Type B pancreatic cell (in vitro differentiated cells): ENCODE results near the gene STXBP4. TPM values are rescaled to one million over a fixed set of nuclear protein-coding genes. Genes with fewer than 3 reads are reported as not detected.

Experiments
- DNase-seq: peaks from one replicate; pipeline ENCODE4 v3.0.0; 2021; ENCODE audit warnings: mixed read lengths; ENCODE audit not compliant: unreplicated experiment; ENCODE audit errors: extremely low spot score
- H3K27ac Mint-ChIP-seq: 2 replicates; pipeline ENCODE4 v1.8.0; 2021; ENCODE audit warnings: mild to moderate bottlenecking, mixed read lengths
- H3K27me3 Mint-ChIP-seq: 2 replicates; pipeline ENCODE4 v1.8.0; 2021; ENCODE audit warnings: mixed read lengths
- H3K36me3 Mint-ChIP-seq: 2 replicates; pipeline ENCODE4 v1.8.0; 2021; ENCODE audit warnings: mixed read lengths
- H3K4me1 Mint-ChIP-seq: one replicate; pipeline ENCODE4 v1.8.0; 2021; ENCODE audit warnings: mixed read lengths; ENCODE audit not compliant: unreplicated experiment
- H3K4me3 Mint-ChIP-seq: 2 replicates; pipeline ENCODE4 v1.8.0; 2021; ENCODE audit warnings: mild to moderate bottlenecking, mixed read lengths
- H3K9me3 Mint-ChIP-seq: 2 replicates; pipeline ENCODE4 v1.8.0; 2021; ENCODE audit warnings: mixed read lengths
- long read RNA-seq: library from polyadenylated mRNA; unstranded; transcript quantifications from one replicate; pipeline ENCODE4 v2.0.0, GENCODE V29; 2020
- total RNA-seq: library from RNA; stranded (reverse); gene quantifications from 2 replicates; pipeline ENCODE4 v1.2.1, GENCODE V29; 2021; ENCODE audit warnings: low replicate concordance
- TF ChIP-seq, protein P1 (sequence below): fragments of 200-600 bp; sonication (generic); conservative IDR thresholded peaks from 2 replicates; pipeline ENCODE4 v1.5.0; 2021; ENCODE audit warnings: antibody characterized with exemption, mild to moderate bottlenecking

The STXBP4 gene, protein sequence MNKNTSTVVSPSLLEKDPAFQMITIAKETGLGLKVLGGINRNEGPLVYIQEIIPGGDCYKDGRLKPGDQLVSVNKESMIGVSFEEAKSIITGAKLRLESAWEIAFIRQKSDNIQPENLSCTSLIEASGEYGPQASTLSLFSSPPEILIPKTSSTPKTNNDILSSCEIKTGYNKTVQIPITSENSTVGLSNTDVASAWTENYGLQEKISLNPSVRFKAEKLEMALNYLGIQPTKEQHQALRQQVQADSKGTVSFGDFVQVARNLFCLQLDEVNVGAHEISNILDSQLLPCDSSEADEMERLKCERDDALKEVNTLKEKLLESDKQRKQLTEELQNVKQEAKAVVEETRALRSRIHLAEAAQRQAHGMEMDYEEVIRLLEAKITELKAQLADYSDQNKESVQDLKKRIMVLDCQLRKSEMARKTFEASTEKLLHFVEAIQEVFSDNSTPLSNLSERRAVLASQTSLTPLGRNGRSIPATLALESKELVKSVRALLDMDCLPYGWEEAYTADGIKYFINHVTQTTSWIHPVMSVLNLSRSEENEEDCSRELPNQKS
- total RNA-seq = 14.6 and 23.7 TPM in 2 replicates
- long read RNA-seq, full-length matches to known transcripts = 8 of 23 reads
- long read RNA-seq, partial matches to known transcripts = 5 of 23 reads
- long read RNA-seq, other reads (novel, unspliced or antisense) = 10 of 23 reads

DNA sequence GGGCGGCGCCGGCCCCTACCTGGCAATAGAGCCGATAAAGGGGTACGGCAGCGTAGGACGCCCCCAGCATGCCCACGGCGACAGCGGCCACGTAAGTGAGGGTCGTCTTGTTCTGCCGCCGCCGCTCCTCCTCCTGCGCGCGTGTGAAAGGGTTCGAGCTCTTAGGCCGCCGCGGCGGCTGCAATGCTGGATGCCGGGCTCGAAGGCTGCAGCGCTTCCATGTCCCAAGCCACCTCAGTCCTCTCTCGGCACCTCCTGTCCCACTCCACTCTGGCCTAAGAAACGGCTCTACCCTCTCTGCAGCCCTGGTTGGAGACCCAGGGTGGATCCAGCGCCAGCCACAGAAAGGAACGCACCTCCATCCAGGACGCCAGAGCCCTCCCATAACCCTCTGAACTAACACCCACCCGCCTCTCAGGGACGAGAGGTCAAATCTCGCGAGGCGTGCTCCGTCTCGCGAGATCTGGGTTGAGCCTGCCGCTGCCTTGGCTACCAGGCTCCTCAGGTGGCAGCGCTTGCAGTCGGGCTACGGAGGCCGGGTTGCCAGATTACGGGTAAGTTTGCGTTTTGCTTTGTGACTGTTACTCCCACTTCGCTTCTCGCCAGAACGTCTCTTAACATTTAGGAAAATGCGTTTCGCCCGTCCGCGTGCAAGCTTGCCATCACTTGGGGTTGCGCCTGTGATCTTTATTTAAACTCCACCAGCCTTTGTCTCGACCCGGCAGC lies at the start of gene STXBP4, which contains the start of gene COX11:
Gene STXBP4 (plus strand): TSS at position 504 of the 726 bp plus-strand sequence. CDS start 17,455 bp downstream, outside the sequence.
Gene COX11 (minus strand): TSS at position 393 of the 726 bp plus-strand sequence. CDS start 8 bp downstream, at position 385.
- Mint-ChIP-seq H3K36me3 (peaks cover 8% of the 10 kb centered on the region), H3K9me3 (no peaks in the 10 kb centered on the region), H3K4me1 (peaks cover 25% of the 10 kb centered on the region), H3K4me3 (no peak within 1 kb of the TSS), H3K27ac (no peak within 1 kb of the TSS), H3K27me3 (no peaks in the 10 kb centered on the region)
- DNase-seq = peak; percentile 96
- TF ChIP-seq, protein P1, sequence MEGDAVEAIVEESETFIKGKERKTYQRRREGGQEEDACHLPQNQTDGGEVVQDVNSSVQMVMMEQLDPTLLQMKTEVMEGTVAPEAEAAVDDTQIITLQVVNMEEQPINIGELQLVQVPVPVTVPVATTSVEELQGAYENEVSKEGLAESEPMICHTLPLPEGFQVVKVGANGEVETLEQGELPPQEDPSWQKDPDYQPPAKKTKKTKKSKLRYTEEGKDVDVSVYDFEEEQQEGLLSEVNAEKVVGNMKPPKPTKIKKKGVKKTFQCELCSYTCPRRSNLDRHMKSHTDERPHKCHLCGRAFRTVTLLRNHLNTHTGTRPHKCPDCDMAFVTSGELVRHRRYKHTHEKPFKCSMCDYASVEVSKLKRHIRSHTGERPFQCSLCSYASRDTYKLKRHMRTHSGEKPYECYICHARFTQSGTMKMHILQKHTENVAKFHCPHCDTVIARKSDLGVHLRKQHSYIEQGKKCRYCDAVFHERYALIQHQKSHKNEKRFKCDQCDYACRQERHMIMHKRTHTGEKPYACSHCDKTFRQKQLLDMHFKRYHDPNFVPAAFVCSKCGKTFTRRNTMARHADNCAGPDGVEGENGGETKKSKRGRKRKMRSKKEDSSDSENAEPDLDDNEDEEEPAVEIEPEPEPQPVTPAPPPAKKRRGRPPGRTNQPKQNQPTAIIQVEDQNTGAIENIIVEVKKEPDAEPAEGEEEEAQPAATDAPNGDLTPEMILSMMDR = peak; percentile 57

DNA sequence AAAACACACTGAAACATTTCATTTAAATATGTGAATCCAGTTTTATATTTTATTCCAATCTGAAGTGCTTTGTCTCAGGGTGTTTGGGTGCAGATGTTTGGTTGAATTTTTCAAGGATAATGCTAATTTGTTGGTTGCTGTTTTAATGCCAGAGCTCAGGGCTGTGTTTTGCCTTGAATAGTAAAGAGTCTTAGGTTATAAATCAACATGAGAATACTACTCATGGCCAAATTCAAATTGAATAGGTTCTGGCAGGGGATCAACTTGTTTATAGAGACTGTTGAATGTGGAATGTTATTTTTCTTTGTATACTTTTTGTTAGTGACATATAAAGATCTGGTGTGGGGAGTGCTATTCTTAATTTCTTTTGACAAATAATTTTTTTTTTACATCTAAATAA lies 49.1 kb upstream of the STXBP4 start:
- no peak overlapping the region for H3K27ac Mint-ChIP-seq
- peaks cover 45% of the 10 kb centered on the region for H3K36me3 Mint-ChIP-seq

DNA sequence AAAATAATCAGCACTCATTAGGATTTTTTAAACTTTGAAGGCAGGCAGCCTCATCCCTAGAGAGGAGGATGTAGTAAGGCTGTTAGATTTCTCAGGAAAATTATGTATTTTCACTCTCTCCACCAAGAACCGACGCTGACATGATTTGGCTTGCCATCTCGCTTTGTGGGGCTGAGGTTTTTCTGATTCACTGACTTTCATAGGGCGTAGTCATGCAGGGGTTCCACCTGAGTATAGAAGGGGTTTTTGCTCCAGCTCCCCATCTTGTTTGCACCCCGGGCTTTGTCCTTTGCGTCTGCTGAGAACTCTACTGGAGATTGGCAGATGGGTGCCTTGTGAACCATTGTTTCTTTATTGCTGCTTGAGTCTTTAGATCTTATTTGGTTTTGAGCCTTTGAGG lies 47.7 kb upstream of the STXBP4 start:
- Mint-ChIP-seq H3K4me3 (no peak overlapping the region), H3K27me3 (no peaks in the 10 kb centered on the region), H3K27ac (no peak overlapping the region), H3K4me1 (no peaks in the 10 kb centered on the region), H3K36me3 (peaks cover 39% of the 10 kb centered on the region), H3K9me3 (peaks cover 4% of the 10 kb centered on the region)
- DNase-seq = no peak
- TF ChIP-seq, protein P1 = no peak

More for the DNA sequence above, 49.1 kb upstream of the STXBP4 start:
- no peak for DNase-seq
- Mint-ChIP-seq H3K4me3 (no peak overlapping the region), H3K27me3 (no peaks in the 10 kb centered on the region), H3K4me1 (no peaks in the 10 kb centered on the region), H3K9me3 (peaks cover 4% of the 10 kb centered on the region)
- TF ChIP-seq, protein P1 = no peak

DNA sequence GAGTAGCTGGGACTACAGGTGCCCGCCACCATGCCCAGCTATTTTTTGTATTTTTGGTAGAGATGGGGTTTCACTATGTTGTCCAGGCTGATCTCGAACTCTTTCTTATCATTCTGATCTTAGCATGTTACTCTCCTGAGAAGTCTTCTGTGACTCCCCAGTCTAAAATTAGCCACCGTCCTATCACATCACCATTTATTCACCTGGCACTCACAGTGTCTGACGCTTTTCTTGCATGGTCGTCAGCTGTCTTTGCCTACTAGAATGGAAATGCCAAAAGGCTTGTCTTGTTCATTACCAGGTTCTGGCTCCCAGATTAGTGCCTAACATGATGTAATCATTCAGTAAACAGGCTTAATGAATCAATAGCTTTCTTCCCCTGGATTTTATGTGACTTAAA lies 44.2 kb upstream of the STXBP4 start:
- peaks cover 13% of the 10 kb centered on the region for H3K36me3 Mint-ChIP-seq
- TF ChIP-seq, protein P1 = no peak
- no peaks in the 10 kb centered on the region for H3K9me3 Mint-ChIP-seq
- no peak overlapping the region for H3K4me3 Mint-ChIP-seq
- no peak for DNase-seq
- H3K27ac Mint-ChIP-seq = no peak overlapping the region
- no peaks in the 10 kb centered on the region for H3K27me3 Mint-ChIP-seq
- peaks cover 3% of the 10 kb centered on the region for H3K4me1 Mint-ChIP-seq

DNA sequence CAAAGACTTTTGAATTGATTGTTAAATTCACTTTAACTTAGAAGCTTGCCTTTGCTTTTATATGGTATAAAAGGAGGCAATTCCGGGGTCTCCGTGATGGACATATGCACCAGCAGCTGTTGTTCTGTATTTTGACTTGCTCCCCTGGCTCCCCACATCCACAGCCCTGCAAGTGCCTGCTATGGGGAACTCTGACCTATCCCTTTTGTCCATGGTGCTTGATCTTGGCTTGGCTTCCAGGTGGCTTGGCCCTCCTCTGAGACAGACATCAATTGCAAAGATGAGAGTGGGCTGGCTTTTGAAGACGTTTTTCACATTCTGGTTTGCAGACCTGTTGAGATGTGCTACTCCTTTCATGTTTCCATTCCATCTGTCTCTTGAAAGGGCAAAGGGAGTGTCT lies 41.0 kb upstream of the STXBP4 start:
- H3K4me1 Mint-ChIP-seq = peaks cover 7% of the 10 kb centered on the region
- H3K27me3 Mint-ChIP-seq = no peaks in the 10 kb centered on the region
- no peaks in the 10 kb centered on the region for H3K9me3 Mint-ChIP-seq
- TF ChIP-seq, protein P1 = no peak
- peaks cover 15% of the 10 kb centered on the region for H3K36me3 Mint-ChIP-seq
- no peak overlapping the region for H3K4me3 Mint-ChIP-seq
- no peak overlapping the region for H3K27ac Mint-ChIP-seq
- no peak for DNase-seq
